Sigmoid colon (tissue), 4 donors: ENCODE data around the gene RASIP1.

Source experiments
- CTCF ChIP-seq, 4 experiments: fragments of 450-650 bp in 3 of 4; fragments of 200-600 bp in 1 of 4; IDR thresholded peaks; one replicate each; pipeline ENCODE4 v1.5.1; 2016 to 2019; ENCODE audit warnings: antibody characterized with exemption in 4 of 4, mild to moderate bottlenecking in 3 of 4, moderate library complexity in 2 of 4
- EP300 ChIP-seq, 4 donors: sonication (generic); formaldehyde crosslinking; IDR thresholded peaks; one replicate each; pipeline ENCODE4 v1.6.1; 2017; ENCODE audit warnings: antibody characterized with exemption in 4 of 4
- POLR2A ChIP-seq, 2 donors: fragments of 450-650 bp; IDR thresholded peaks; one replicate each; pipeline ENCODE4 v1.6.1; 2016; ENCODE audit warnings: antibody characterized with exemption in 2 of 2, mild to moderate bottlenecking in 2 of 2, moderate library complexity in 2 of 2
- POLR2AphosphoS5 ChIP-seq, 4 donors: sonication (generic); formaldehyde crosslinking; IDR thresholded peaks; one replicate each; pipeline ENCODE4 v1.6.1; 2017; ENCODE audit warnings: antibody characterized with exemption in 4 of 4

DNA sequence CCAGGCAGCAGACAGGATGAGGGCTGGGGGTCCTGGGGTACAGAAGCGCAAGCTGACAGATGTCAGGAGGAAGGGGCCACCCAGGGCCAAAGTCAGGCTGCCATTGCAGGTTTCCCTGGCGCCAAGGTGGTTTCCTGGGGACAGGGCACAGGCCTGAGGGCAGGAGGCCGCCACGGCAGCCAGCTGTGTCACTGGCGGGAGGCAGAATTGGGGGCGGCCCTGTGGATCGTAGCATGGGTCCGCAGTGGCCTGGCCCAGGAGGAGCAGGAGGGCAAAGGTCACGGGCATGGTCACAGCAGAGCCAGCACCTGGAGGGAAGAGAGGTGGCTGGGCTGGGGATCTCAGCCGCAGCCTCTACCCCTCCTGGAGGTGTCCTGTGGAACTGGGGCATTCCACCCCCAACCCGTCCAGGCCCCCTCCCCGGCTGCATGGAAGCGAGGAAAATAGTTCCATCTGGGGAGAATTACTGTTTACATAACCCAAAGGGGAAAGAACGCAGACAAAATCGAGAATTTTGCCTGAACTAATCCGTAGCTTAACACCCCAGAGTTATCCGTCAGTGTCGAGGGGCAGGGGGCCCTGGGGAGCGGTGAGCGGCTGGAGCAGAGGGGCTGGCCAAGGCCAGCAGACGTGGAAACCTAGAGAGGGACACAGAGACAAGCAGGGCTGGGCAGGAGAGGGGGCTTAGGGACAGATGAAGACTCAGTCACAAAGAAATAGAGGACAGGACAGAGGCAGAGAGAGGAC is 69.5 kb downstream of the RASIP1 start:
- TF ChIP-seq POLR2A (IDR thresholded peaks at IDR 0.05) (no peak), CTCF (IDR thresholded peaks at IDR 0.05) (no peak), POLR2AphosphoS5 (IDR thresholded peaks at IDR 0.05) (no peak), EP300 (IDR thresholded peaks at IDR 0.05) (no peak)
